Amniotic stem cell (primary cell): ENCODE measurements around the gene CEP131.
"Not testable (repeated sequence)": the region's sequence is repeated elsewhere in the genome, so short reads cannot be mapped to it uniquely, and the experiment has no call there.

Source experiments
- DNase-seq: peaks from one replicate; lab custom pipeline; 2025; lab: John Stamatoyannopoulos, UW

Gene CEP131

DNA sequence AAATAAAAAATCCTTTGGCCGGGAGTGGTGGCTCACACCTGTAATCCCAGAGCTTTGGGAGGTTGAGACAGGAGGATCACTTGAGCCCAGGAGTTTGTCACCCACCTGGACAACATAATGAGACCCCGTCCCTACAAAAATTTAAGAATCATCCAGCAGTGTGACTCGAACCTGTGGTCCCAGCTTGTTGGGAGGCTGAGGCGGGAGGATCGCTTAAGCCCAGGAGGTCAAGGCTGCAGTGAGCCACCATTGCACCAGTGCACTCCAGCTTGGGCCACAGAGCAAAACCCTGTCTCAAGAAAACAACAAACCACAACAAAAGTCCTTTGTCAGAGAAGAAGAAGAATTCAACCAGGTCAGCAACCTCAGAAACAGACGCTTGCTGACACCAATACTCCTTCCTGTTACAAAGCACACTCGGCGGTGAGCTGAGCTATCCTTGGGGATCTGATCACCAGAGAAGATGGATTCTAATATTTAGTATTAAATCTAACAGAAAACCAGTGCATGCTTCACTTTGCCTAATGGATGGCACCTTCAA is 70.4 kb downstream of the CEP131 start:
- no peak for DNase-seq

- no peak for DNase-seq
Measured at GRCh38 chr17:81151278-81151677, 71.5 kb downstream of the CEP131 start.

- DNase-seq, result no peak
Measured at GRCh38 chr17:81150377-81151077, 72.2 kb downstream of the CEP131 start.

DNA sequence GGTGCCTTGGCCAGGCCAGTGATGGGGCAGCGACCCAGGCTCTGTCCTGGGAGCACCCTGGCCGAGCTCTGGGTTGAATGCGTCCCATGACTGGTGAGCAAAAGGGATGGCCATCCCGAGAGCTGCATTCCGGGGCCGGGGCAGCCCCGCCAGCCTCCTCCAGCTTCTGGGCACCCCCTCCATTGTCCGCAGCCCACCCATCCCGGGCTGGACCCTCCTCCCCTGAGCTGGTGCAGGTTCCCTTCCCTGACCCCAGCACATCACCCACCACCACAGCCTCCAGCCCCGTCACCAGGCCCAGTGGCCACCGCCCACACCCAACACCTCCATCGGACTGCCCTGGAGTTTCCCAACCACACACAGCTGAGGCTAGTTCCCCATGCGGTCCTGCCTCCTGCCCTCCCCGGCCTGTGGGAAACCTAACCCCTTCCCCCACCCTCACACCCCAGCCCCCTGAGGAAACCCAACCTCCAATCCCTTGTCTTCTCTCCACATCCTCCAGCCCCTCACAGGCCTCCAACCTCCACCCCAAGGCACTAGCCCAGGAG is 73.7 kb downstream of the CEP131 start:
- DNase-seq, result no peak

GRCh38 chr17:81148571-81148970 is 74.2 kb downstream of the CEP131 start:
- no peak for DNase-seq

DNA sequence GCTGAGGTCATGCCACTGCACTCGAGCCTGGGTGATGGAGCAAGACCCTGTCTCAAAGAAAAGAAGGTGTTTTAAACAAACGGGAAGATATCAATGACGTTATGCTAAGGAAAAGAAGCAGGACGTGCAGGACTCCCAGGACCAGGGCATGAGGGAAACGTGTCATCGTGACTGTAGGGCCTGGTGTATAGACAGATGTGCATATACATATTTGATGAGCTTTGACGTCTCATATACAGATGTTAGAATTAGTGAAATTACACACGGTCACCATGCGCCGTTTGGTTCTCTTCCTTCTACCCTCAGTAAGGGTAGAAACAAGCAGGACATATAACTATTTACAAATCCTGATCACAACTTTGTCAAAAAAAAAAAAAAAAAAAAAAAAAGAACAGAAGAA is 75.1 kb downstream of the CEP131 start:
- DNase-seq, result no peak

DNA sequence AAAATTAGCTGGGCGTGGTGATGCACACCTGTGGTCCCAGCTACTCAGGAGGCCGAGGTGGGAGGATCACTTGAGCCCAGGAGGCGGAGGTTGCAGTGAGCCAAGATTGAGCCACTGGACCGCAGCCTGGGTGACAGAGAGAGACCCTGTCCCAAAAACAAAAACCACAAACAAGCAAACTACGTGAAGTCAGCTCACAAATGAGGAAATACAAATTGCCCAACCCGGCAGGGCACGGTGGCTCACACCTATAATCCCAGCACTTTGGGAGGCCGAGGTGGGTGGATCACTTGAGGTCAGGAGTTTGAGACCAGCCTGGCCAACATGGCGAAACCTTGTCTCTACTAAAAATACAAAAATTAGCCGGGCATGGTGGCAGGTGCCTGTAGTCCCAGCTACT is 76.6 kb downstream of the CEP131 start:
- DNase-seq, result not testable (repeated sequence)

- DNase-seq, result no peak
Measured at GRCh38 chr17:81144423-81144781, 78.4 kb downstream of the CEP131 start.

GRCh38 chr17:81143717-81144422 is 78.9 kb downstream of the CEP131 start:
- no peak for DNase-seq

GRCh38 chr17:81143200-81143527 is 79.6 kb downstream of the CEP131 start:
- no peak for DNase-seq

- DNase-seq, result peak; percentile 58
Measured at GRCh38 chr17:81142301-81143199, 80.2 kb downstream of the CEP131 start.

GRCh38 chr17:81140695-81141094 is 82.1 kb downstream of the CEP131 start:
- DNase-seq, result no peak

GRCh38 chr17:81140018-81140417 is 82.7 kb downstream of the CEP131 start:
- no peak for DNase-seq
